Dedifferentiated amniotic fluid mesenchymal stem cell (primary cell): ENCODE measurements around the gene CKAP4.

ENCODE experiments used
- DNase-seq: peaks from one replicate; pipeline ENCODE4 v3.0.0-alpha.2; 2016; ENCODE audit errors: extremely low spot score

CKAP4 gene

DNA sequence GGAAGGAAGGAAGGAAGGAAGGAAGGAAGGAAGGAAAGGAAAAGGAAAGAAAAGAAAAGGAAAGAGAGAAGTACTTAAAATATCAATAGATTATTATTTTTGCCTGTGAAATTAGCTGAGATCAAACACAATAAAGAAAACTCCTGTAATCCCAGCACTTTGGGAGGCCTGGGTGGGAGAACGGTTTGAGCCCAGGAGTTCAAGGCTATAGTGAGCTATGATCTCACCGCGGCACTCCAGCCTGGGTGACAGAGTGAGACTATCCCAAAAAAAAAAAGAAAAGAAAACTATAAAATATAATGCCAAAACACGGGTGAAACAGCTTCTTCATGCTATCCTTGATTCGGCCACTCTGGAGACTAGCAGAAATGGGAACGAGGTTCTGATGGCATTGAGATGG lies 26.2 kb upstream of the CKAP4 start:
- no peak for DNase-seq

- DNase-seq: no peak
These were observed 25.7 kb upstream of the CKAP4 start for GRCh38 chr12:106273491-106273890.

DNA sequence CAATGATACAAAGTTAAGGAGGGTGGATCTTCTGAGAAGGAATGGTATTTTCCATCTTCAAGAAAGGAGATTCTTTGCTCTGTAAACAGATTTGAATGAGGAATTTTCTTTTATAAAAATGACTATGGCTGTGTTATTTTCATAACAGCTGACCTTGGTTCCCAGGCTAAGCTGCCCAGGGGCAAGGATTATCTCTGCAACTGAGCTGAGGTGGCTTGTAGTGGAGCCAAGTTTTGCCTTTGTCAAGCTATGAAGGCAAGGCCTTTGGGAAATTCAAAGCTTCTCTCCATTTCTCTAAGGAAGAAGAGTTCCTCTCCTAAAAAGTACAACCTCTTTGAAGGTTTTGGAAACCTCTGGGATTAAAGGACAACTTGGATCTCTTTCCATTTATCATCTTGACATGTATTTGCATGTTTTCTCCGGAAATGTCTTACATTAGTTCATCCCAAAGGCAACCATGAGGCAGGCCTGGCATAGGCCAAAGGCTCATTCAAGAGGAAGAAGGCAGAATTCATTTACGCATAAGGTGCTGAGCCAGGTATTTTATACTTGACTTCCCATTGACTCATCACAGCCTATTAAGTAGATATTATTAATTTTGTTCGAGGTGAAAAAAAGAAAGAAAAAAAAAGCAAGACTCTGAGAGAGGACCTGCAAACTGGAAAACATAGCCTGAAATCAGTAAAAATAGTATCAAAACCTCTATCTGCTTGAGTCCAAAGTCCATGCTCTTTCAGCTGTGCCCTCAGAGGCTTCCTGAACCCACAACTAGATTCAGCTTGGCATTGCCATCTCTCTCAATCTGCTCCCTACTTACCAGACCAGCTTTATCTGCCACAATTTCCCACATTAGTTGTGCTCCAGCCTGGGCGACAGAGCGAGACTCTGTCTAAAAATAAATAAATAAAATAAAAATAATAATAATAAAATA lies 24.0 kb upstream of the CKAP4 start:
- DNase-seq: no peak

DNA sequence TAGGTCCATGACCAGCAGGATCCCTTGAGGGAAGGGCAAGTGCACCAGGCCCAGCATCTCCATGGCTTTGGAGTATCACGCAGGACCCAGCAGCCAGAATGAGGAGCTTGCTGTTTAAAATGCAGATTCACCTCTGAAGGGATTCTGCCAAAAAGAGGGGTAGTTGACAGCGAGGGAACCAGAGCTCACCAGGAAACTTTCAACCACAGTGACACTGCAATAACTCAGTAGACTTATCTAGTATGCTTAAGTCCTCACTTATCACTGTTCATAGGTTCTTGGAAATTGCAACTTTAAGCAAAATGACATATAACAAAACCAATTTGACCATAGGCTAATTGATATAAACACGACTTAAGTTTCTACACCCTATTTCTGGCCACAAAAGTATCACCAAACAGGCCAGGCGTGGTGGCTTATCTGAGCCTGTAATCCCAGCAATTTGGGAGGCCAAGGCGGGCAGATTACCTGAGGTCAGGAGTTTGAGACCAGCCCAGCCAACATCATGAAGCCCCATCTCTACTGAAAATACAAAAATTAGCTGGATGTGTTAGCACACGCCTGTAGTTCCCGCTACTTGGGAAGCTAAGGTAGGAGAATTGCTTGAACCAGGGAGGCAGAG lies 21.4 kb upstream of the CKAP4 start:
- DNase-seq: no peak

DNA sequence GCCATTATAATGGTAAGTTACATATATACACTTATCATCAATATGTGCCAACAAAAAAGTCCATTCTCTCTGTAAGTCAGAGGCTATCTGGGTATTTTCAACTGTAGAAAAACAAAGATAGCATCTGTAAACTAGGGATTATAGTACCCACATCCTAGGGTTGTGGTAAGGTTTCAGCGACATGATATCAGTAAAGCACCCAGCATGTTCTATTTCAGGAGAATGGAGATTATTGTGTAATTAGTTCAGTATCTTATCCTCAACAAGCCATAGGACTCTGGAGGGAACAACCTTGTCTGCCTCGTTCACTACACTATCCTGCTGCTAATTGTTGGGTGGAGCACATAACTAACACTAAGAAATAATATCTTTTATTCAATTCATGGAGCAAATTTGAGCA lies 19.7 kb upstream of the CKAP4 start:
- DNase-seq: no peak

DNA sequence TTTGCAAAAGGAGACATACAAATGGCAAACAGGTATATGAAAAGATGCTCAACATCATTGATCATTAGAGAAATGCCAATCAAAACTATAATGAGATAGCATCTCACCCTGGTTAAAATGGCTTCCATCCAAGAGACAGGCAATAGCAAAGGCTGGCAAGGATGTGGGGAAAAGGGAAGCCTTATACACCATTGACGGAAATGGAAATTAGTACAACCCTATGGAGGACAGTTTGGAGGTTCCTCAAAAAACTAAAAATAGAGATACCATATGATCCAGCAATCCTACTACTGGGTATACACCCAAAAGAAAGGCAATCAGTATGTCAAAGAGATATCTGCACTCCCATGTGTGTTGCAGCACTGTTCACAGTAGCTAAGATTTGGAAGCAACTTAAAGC lies 17.3 kb upstream of the CKAP4 start:
- no peak for DNase-seq

- no peak for DNase-seq
These were observed 11.1 kb upstream of the CKAP4 start for GRCh38 chr12:106258935-106259334.

DNA sequence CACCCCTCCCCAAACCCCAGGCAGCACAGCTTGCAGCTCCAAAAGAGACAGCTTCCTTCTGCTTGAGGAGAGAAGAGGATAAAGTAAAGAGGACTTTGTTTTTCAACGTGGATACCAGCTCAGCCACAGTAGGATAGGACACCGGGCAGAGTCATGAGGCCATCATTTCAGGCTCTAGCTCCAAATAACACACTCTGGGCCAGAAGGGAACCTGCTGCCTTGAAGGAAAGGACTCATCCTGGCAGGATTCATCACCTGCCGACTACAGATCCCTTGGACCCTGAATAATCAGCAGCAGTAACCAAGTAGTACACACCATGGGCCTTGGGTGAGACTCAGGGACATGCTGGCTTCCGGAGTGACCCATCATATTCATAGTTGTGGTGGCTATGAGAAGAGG lies 10.4 kb upstream of the CKAP4 start:
- DNase-seq: no peak

DNA sequence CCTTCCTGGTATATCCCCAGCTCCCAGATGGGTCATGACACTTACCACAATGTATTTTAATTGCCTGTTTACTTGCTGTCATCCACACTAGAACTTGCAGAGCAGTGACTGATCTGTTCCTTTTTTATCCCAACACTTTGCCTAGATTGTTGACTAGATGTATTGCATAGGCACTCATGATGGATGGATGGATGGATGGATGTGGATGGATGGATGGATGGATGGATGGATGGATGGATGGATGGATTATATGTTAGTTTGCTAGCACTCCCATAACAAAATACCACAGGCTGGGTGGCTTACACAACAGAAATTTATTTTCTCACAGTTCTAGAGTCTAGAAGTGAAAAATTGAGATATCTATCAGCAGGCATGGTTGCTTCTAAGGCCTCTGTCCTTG lies 8.7 kb upstream of the CKAP4 start:
- no peak for DNase-seq

- DNase-seq: no peak
These were observed 8.1 kb upstream of the CKAP4 start for GRCh38 chr12:106255952-106256351.

- DNase-seq: no peak
These were observed 7.7 kb upstream of the CKAP4 start for GRCh38 chr12:106255493-106255892.

- DNase-seq: no peak
These were observed 6.9 kb upstream of the CKAP4 start for GRCh38 chr12:106254724-106255123.

GRCh38 chr12:106251631-106252455 lies 4.0 kb upstream of the CKAP4 start:
- peak; percentile 37 for DNase-seq

GRCh38 chr12:106249411-106250135 lies 1.8 kb upstream of the CKAP4 start:
- DNase-seq: no peak

- peak; percentile 32 for DNase-seq
These were observed 1.1 kb upstream of the CKAP4 start for GRCh38 chr12:106248846-106249371.

GRCh38 chr12:106248312-106248845 lies 559 bp upstream of the CKAP4 start:
- DNase-seq: peak; percentile 47

DNA sequence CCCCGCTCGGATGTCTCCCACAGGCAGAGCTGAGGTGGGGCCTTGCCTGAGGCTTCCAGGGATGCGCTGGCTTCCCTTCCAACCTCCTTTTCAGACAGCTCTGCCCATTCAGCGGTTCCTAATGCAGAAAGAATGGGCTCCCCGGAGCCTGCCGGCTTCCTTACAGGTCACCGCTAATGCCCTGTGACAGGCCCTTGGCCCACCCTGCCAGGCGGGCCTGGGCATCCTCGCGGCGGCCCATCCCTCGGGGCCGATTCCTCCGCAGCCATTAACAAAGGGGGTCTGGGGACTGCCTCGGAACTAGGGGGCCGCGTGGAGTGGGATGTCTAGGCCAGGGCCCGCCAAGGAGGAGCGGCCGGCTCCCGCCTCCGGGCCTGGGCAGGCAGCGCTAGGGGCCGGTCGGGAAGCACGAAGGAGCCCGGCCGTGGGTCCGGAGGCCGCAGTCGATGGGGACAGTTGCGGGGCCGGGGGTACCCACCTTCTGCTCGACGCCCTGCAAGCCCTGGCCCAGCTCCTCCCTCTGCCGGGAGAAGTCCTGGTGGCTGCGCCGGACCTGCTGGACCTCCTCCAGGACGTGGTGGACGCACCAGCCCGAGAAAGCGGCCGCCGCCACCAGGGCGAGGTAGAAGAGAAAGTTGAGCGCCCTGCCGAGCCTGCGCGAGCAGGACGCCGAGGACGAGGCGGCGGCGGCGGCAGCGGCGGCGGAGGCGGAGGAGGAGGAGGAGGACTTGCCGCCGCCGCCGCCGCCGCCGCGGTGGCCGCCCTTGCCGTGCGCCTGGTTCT lies 738 bp downstream of the CKAP4 start:
- peak; percentile 46 for DNase-seq

DNA sequence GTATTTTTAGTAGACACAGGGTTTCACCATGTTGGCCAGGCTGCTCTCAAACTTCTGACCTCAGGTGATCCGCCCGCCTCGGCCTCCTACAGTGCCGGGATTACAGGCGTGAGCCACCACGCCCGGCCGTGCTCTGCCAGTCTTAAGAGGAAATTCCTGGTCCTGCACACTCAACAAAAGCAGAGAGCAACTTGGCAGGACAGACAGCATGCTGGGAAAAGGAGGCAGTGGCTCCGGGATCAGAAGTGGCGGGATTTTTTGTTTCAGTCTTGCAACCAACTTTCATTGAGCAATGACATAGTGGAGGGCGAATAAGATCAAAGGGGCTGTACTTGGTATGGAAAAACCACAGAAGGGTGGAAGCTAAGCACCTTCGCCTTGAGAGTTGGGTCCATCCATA lies 2.1 kb downstream of the CKAP4 start:
- no peak for DNase-seq

DNA sequence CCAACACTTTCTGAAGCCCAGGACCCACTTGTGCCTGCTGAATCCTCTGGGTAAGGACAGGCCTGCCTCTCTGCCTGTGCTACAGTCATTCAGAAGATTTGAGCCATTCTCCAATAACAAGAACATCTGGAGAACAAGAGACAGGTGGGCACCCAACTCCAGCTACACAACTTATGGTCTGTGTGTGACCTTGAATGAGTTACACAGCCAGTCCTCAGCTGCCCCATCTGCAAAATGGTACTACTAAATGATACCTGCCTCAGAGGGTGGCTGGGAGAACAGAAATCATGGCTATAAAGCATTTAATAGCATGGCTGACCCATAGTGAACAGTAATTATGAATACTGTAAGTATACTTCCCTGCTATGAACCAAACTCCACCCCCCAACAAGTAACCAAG lies 4.2 kb downstream of the CKAP4 start:
- DNase-seq: no peak

GRCh38 chr12:106240821-106241220 lies 7.0 kb downstream of the CKAP4 start:
- no peak for DNase-seq
